SU-DHL-6 (cell line): Measurements from ENCODE around the gene SGPP1.

Experiments
- H2AFZ ChIP-seq: fragments of 200-600 bp; sonication (generic); 2 replicates; pipeline ENCODE4 v1.6.1; 2014; ENCODE audit warnings: low read depth, mild to moderate bottlenecking, moderate library complexity, mixed read lengths, antibody characterized with exemption, low read length; ENCODE audit not compliant: severe bottlenecking
- H3F3A ChIP-seq: fragments of 200-600 bp; shearing (Covaris generic); 2 replicates; pipeline ENCODE4 v1.6.0; 2016; ENCODE audit warnings: antibody characterized with exemption, mild to moderate bottlenecking; ENCODE audit not compliant: insufficient read depth
- H3K27ac ChIP-seq: fragments of 200-600 bp; sonication (generic); 2 replicates; pipeline ENCODE4 v1.5.1; 2016; ENCODE audit warnings: low read depth, mild to moderate bottlenecking, low read length, moderate library complexity, mixed read lengths
- H3K27me3 ChIP-seq: fragments of 200-600 bp; sonication (generic), shearing (Covaris generic); 2 replicates; pipeline ENCODE4 v1.6.0; 2014; ENCODE audit warnings: mild to moderate bottlenecking, low read length
- H3K36me3 ChIP-seq: fragments of 200-600 bp; sonication (generic); 2 replicates; pipeline ENCODE4 v1.6.1; 2014; ENCODE audit warnings: mild to moderate bottlenecking, low read length, mixed read lengths
- H3K4me2 ChIP-seq: fragments of 300-600, 200-600 bp; shearing (Covaris generic), sonication (generic); 2 replicates; pipeline ENCODE4 v1.6.0; 2014; ENCODE audit warnings: low read length, low read depth, mild to moderate bottlenecking; ENCODE audit not compliant: poor library complexity, severe bottlenecking
- H3K4me3 ChIP-seq: fragments of 200-600 bp; sonication (generic); 2 replicates; pipeline ENCODE4 v1.5.1; 2014; ENCODE audit warnings: antibody characterized with exemption, low read length, mild to moderate bottlenecking, mixed read lengths; ENCODE audit not compliant: insufficient read depth, poor library complexity, severe bottlenecking
- H3K79me2 ChIP-seq: fragments of 200-600 bp; sonication (generic); 2 replicates; pipeline ENCODE4 v1.6.1; 2014; ENCODE audit warnings: mild to moderate bottlenecking, low read length, moderate library complexity; ENCODE audit not compliant: insufficient read depth
- H3K9ac ChIP-seq: fragments of 200-600 bp; sonication (generic); 2 replicates; pipeline ENCODE4 v1.7.0; 2014; ENCODE audit warnings: mild to moderate bottlenecking, low read length
- H3K9me2 ChIP-seq: fragments of 200-600 bp; sonication (generic); replicated peaks from 2 replicates; pipeline ENCODE4 v1.6.1; 2014; ENCODE audit warnings: low read length; ENCODE audit not compliant: insufficient read depth
- H3K9me3 ChIP-seq: fragments of 200-600 bp; sonication (generic); 2 replicates; pipeline ENCODE4 v1.6.1; 2014; ENCODE audit warnings: low read length, mixed read lengths; ENCODE audit not compliant: insufficient read depth
- H4K20me1 ChIP-seq: fragments of 200-600 bp; sonication (generic); 2 replicates; pipeline ENCODE4 v1.6.1; 2014; ENCODE audit warnings: low read depth, mild to moderate bottlenecking, antibody characterized with exemption, low read length, moderate library complexity, mixed read lengths
- CTCF ChIP-seq: fragments of 200-600 bp; sonication (generic); IDR thresholded peaks from one replicate; pipeline ENCODE4 v1.5.1; 2017; ENCODE audit warnings: antibody characterized with exemption, mild to moderate bottlenecking, low read length, moderate library complexity; ENCODE audit not compliant: insufficient read depth, poor library complexity, severe bottlenecking
- EZH2phosphoT487 ChIP-seq: fragments of 200-600 bp; sonication (generic), shearing (Covaris generic); conservative IDR thresholded peaks from 2 replicates; pipeline ENCODE4 v1.6.1; 2018; ENCODE audit warnings: mild to moderate bottlenecking, antibody characterized with exemption, low read length, moderate library complexity, mixed read lengths

Gene SGPP1

GRCh38 chr14:63650256-63650952 lies 77.5 kb downstream of the SGPP1 start:
- no peaks in the 10 kb centered on the region for H3F3A ChIP-seq
- no peaks in the 10 kb centered on the region for H3K9me3 ChIP-seq
- no peaks in the 10 kb centered on the region for H3K27me3 ChIP-seq
- no peaks in the 10 kb centered on the region for H3K9me2 ChIP-seq
- no peak overlapping the region for H3K4me3 ChIP-seq
- no peak overlapping the region for H2AFZ ChIP-seq
- H3K4me2 ChIP-seq: no peak overlapping the region
- TF ChIP-seq EZH2phosphoT487: no peak
- no peak for TF ChIP-seq CTCF
- H3K36me3 ChIP-seq: no peaks in the 10 kb centered on the region
- no peaks in the 10 kb centered on the region for H4K20me1 ChIP-seq
- H3K79me2 ChIP-seq: no peaks in the 10 kb centered on the region
- H3K27ac ChIP-seq: no peak overlapping the region
- no peak overlapping the region for H3K9ac ChIP-seq

GRCh38 chr14:63647696-63648410 lies 80.0 kb downstream of the SGPP1 start:
- TF ChIP-seq EZH2phosphoT487: no peak
- TF ChIP-seq CTCF: no peak
- Histone ChIP-seq H3K36me3 (no peaks in the 10 kb centered on the region), H4K20me1 (no peaks in the 10 kb centered on the region), H3K9me3 (no peaks in the 10 kb centered on the region), H3F3A (peaks cover 4% of the 10 kb centered on the region; the same call in 1 of the 2 replicates), H3K27ac (no peak overlapping the region), H3K27me3 (no peaks in the 10 kb centered on the region), H3K4me2 (no peak overlapping the region), H3K9me2 (no peaks in the 10 kb centered on the region), H2AFZ (no peak overlapping the region), H3K79me2 (no peaks in the 10 kb centered on the region), H3K4me3 (no peak overlapping the region), H3K9ac (no peak overlapping the region)

- Histone ChIP-seq H4K20me1 (no peaks in the 10 kb centered on the region), H2AFZ (no peak overlapping the region), H3K36me3 (no peaks in the 10 kb centered on the region), H3K4me3 (no peak overlapping the region), H3F3A (peaks cover 21% of the 10 kb centered on the region), H3K27me3 (no peaks in the 10 kb centered on the region), H3K4me2 (no peak overlapping the region), H3K9me2 (no peaks in the 10 kb centered on the region), H3K9ac (no peak overlapping the region), H3K9me3 (no peaks in the 10 kb centered on the region), H3K27ac (no peak overlapping the region), H3K79me2 (peaks cover 14% of the 10 kb centered on the region)
- TF ChIP-seq CTCF (no peak), EZH2phosphoT487 (no peak)
Observed at GRCh38 chr14:63644741-63645140, 83.1 kb downstream of the SGPP1 start.
